SK-N-SH (cell line): Measurements from ENCODE around the gene AP1B1. TPM values are rescaled to one million over a fixed set of nuclear protein-coding genes. Genes with fewer than 3 reads are reported as not detected.

Experiments used
- CTCF ChIA-PET: fragments of 300-600, 350-600 bp; formaldehyde crosslinking; extraction: SDS; loops from one replicate; lab custom pipeline; 2021; lab: Yijun Ruan, JAX
- POLR2A ChIA-PET: fragments of 350-600 bp; sonication (Branson Sonifier 250); formaldehyde crosslinking; extraction: SDS; loops from one replicate; lab custom pipeline; 2020; ENCODE audit warnings: antibody characterized with exemption, inconsistent platforms; lab: Yijun Ruan, JAX
- DNase-seq: peaks from one replicate; pipeline ENCODE4 v3.0.0; 2012
- H2AFZ ChIP-seq: fragments of 200-600 bp; sonication (generic); 2 replicates; pipeline ENCODE4 v1.8.1; 2016; ENCODE audit warnings: antibody characterized with exemption, mild to moderate bottlenecking, low read depth
- H3F3A ChIP-seq: fragments of 200-600 bp; sonication (generic); replicated peaks from 2 replicates; pipeline ENCODE3; 2016; ENCODE audit warnings: antibody characterized with exemption, mild to moderate bottlenecking; ENCODE audit not compliant: insufficient read depth
- H3K27ac ChIP-seq, 2 experiments: fragments of 200-500 bp in 1 of 2; fragments of 200-600 bp in 1 of 2; sonication (Bioruptor generic) in 1 of 2; sonication (generic), shearing (Covaris generic) in 1 of 2; 2 replicates each; pipeline versions ENCODE4 v1.5.1 to v1.6.1; 2014 to 2016; ENCODE audit warnings: low read depth in 2 of 2, inconsistent platforms in 1 of 2, low read length in 1 of 2, mild to moderate bottlenecking in 1 of 2, mixed read lengths in 1 of 2
- H3K27me3 ChIP-seq: fragments of 200-600 bp; sonication (generic), shearing (Covaris generic); 2 replicates; pipeline ENCODE4 v1.6.1; 2016; ENCODE audit warnings: mixed run types; ENCODE audit not compliant: insufficient read depth
- H3K36me3 ChIP-seq, 2 experiments: fragments of 200-500 bp in 1 of 2; fragments of 200-600 bp in 1 of 2; sonication (Bioruptor generic) in 1 of 2; sonication (generic) in 1 of 2; replicated peaks in 1 of 2; 2 replicates each; pipeline versions ENCODE3 to v1.5.1; 2014 to 2016; ENCODE audit warnings: low read length in 1 of 2, mild to moderate bottlenecking in 1 of 2; ENCODE audit not compliant: insufficient read depth in 2 of 2, control insufficient read depth in 1 of 2
- H3K4me1 ChIP-seq, 2 experiments: fragments of 200-500 bp in 1 of 2; fragments of 200-600 bp in 1 of 2; sonication (Bioruptor generic) in 1 of 2; sonication (generic), shearing (Covaris generic) in 1 of 2; 2 replicates each; pipeline versions ENCODE4 v1.5.1 to v1.6.1; 2014 to 2016; ENCODE audit warnings: low read depth in 1 of 2, low read length in 1 of 2, mixed run types in 1 of 2; ENCODE audit not compliant: insufficient read depth in 2 of 2, control insufficient read depth in 1 of 2
- H3K4me2 ChIP-seq: fragments of 200-600 bp; sonication (generic), shearing (Covaris generic); 2 replicates; pipeline ENCODE4 v1.6.1; 2017; ENCODE audit warnings: mixed run types
- H3K4me3 ChIP-seq, 2 experiments: fragments of 200-500 bp in 1 of 2; fragments of 200-600 bp in 1 of 2; sonication (Bioruptor generic) in 1 of 2; sonication (generic), shearing (Covaris generic) in 1 of 2; 2 replicates each; pipeline versions ENCODE4 v1.5.1 to v1.8.1; 2014 to 2016; ENCODE audit warnings: low read depth in 2 of 2, inconsistent platforms in 1 of 2, low read length in 1 of 2, mild to moderate bottlenecking in 1 of 2, mixed read lengths in 1 of 2, moderate library complexity in 1 of 2
- H3K79me2 ChIP-seq: fragments of 200-600 bp; sonication (generic); 2 replicates; pipeline ENCODE4 v1.8.1; 2017; ENCODE audit warnings: mild to moderate bottlenecking; ENCODE audit not compliant: insufficient read depth
- H3K9ac ChIP-seq: fragments of 200-600 bp; sonication (generic); 2 replicates; pipeline ENCODE4 v1.6.1; 2017; ENCODE audit warnings: mixed run types
- H3K9me2 ChIP-seq: fragments of 200-600 bp; sonication (generic); 2 replicates; pipeline ENCODE4 v1.6.1; 2017; ENCODE audit warnings: mixed run types
- H3K9me3 ChIP-seq: fragments of 200-600 bp; sonication (generic); 2 replicates; pipeline ENCODE4 v1.6.1; 2017; ENCODE audit warnings: mixed run types, mild to moderate bottlenecking, moderate library complexity
- H4K20me1 ChIP-seq: fragments of 200-600 bp; sonication (generic); 2 replicates; pipeline ENCODE4 v1.6.1; 2017; ENCODE audit warnings: mild to moderate bottlenecking, mixed run types; ENCODE audit not compliant: insufficient read depth
- CHD2 ChIP-seq: fragments of 150-350 bp; IDR thresholded peaks from 2 replicates; pipeline ENCODE4 v1.6.1; 2018; ENCODE audit warnings: low read length; ENCODE audit not compliant: partially characterized antibody
- CTCF ChIP-seq: fragments of 200-600 bp; sonication (generic); IDR thresholded peaks from 2 replicates; pipeline ENCODE4 v1.6.1; 2017; ENCODE audit warnings: antibody characterized with exemption, mild to moderate bottlenecking, moderate library complexity
- ELF1 ChIP-seq: IDR thresholded peaks from 2 replicates; pipeline ENCODE4 v1.4.0; 2012
- EZH2phosphoT487 ChIP-seq: fragments of 200-600 bp; sonication (generic); IDR thresholded peaks from 2 replicates; pipeline ENCODE4 v1.6.1; 2017; ENCODE audit warnings: low read depth, mixed run types, mild to moderate bottlenecking, antibody characterized with exemption, moderate library complexity, borderline replicate concordance
- FOSL2 ChIP-seq: IDR thresholded peaks from 2 replicates; pipeline ENCODE4 v1.4.0; 2012; ENCODE audit warnings: low read depth, mild to moderate bottlenecking, moderate library complexity, borderline replicate concordance
- FOXJ3 ChIP-seq: sonication (generic); formaldehyde crosslinking; IDR thresholded peaks from 2 replicates; pipeline ENCODE4 v1.5.1; 2020; ENCODE audit warnings: mild to moderate bottlenecking, missing genetic modification reagents
- GABPA ChIP-seq: IDR thresholded peaks from 2 replicates; pipeline ENCODE4 v1.4.0; 2012; ENCODE audit warnings: low read depth, mild to moderate bottlenecking
- GATA2 ChIP-seq: sonication (generic); formaldehyde crosslinking; IDR thresholded peaks from 2 replicates; pipeline ENCODE4 v1.5.0; 2020; ENCODE audit warnings: mild to moderate bottlenecking, missing genetic modification reagents
- IRF3 ChIP-seq: fragments of 150-350 bp; IDR thresholded peaks from 2 replicates; pipeline ENCODE4 v1.6.1; 2016; ENCODE audit warnings: mild to moderate bottlenecking, low read depth, low read length
- JUND ChIP-seq: IDR thresholded peaks from 2 replicates; pipeline ENCODE4 v1.4.0; 2012
- MAX ChIP-seq: IDR thresholded peaks from 2 replicates; pipeline ENCODE4 v1.4.0; 2012; ENCODE audit warnings: low read depth
- MEF2A ChIP-seq: IDR thresholded peaks from 2 replicates; pipeline ENCODE4 v1.4.0; 2012; ENCODE audit warnings: low read depth, borderline replicate concordance
- MXI1 ChIP-seq: IDR thresholded peaks from 2 replicates; pipeline ENCODE4 v1.6.1; 2012; ENCODE audit warnings: mild to moderate bottlenecking, low read depth, low read length, improper control_type of control experiment
- RAD21 ChIP-seq: IDR thresholded peaks from 2 replicates; pipeline ENCODE4 v1.6.1; 2012; ENCODE audit warnings: mild to moderate bottlenecking, low read length
- REST ChIP-seq: IDR thresholded peaks from 2 replicates; pipeline ENCODE4 v1.6.1; 2012; ENCODE audit warnings: mild to moderate bottlenecking, low read depth, low read length, moderate library complexity
- RFX5 ChIP-seq: IDR thresholded peaks from 2 replicates; pipeline ENCODE4 v1.6.1; 2012; ENCODE audit warnings: mild to moderate bottlenecking, improper control_type of control experiment, low read length
- SIN3A ChIP-seq: IDR thresholded peaks from 2 replicates; pipeline ENCODE4 v1.6.1; 2012; ENCODE audit warnings: low read depth, mild to moderate bottlenecking, low read length, moderate library complexity, borderline replicate concordance
- SMC3 ChIP-seq: IDR thresholded peaks from 2 replicates; pipeline ENCODE4 v1.6.1; 2012; ENCODE audit warnings: low read depth, low read length, improper control_type of control experiment
- TCF12 ChIP-seq: IDR thresholded peaks from 2 replicates; pipeline ENCODE4 v1.4.0; 2012
- USF2 ChIP-seq: fragments of 150-350 bp; IDR thresholded peaks from 2 replicates; pipeline ENCODE4 v1.6.1; 2017; ENCODE audit warnings: antibody characterized with exemption, low read length, low read depth, borderline replicate concordance
- YY1 ChIP-seq: IDR thresholded peaks from 2 replicates; pipeline ENCODE4 v1.4.0; 2012; ENCODE audit warnings: low read depth, mild to moderate bottlenecking
- ZBTB33 ChIP-seq: IDR thresholded peaks from 2 replicates; pipeline ENCODE4 v1.4.0; 2012; ENCODE audit warnings: low read depth, borderline replicate concordance
- WGBS: methylation state at CpG from one replicate; pipeline ENCODE4 v1.1.6; 2017; ENCODE audit warnings: low lambda C conversion rate; 5-methylcytosine and 5-hydroxymethylcytosine counted together
- polyA plus RNA-seq, 3 experiments: library from polyadenylated mRNA; depleted of rRNA; stranded (reverse); fragments of >200 nt; gene quantifications; 2 replicates each; pipeline ENCODE4 v1.2.3, GENCODE V29; 2012

Gene AP1B1
- polyA plus RNA-seq, 1 of the 3 experiments (the other 2 are of a cell fraction) = 51.9 TPM

GRCh38 chr22:29310863-29311339 is 77.5 kb downstream of the AP1B1 start:
- peaks cover 18 to 37% of the 10 kb centered on the region in 2 experiments; a peak in 3 of 4 replicates for H3K4me1 ChIP-seq
- CTCF ChIA-PET = interaction anchor here (1.0 to 4.5 kb wide), 4 partner anchors 10 to 952 kb away, joined by 3 to 35 read pairs (median 4); no protein-coding TSS in a partner anchor
- TF ChIP-seq SIN3A = peak; percentile 87; the same call in 1 of the 2 replicates
- TF ChIP-seq CHD2 = no peak
- no peak for TF ChIP-seq GATA2 (CRISPR knock-in tag)
- TF ChIP-seq MEF2A = no peak
- TF ChIP-seq ZBTB33 = no peak
- TF ChIP-seq USF2 = no peak
- no peak for TF ChIP-seq YY1
- no peak for TF ChIP-seq CTCF
- peak; percentile 82; the same call in 1 of the 2 replicates for TF ChIP-seq FOSL2
- no peak for TF ChIP-seq MXI1
- TF ChIP-seq FOXJ3 = no peak
- no peak for TF ChIP-seq RAD21
- TF ChIP-seq EZH2phosphoT487 = no peak
- TF ChIP-seq JUND = peak; percentile 66; the same call in 1 of the 2 replicates
- TF ChIP-seq IRF3 = no peak
- TF ChIP-seq REST = no peak
- peak; percentile 43; the same call in 1 of the 2 replicates for TF ChIP-seq MAX
- peak; percentile 43; the same call in 1 of the 2 replicates for TF ChIP-seq TCF12
- no peak for TF ChIP-seq GABPA
- TF ChIP-seq SMC3 = no peak
- no peak for TF ChIP-seq ELF1
- no peak for TF ChIP-seq RFX5

More at GRCh38 chr22:29310863-29311339, 77.5 kb downstream of the AP1B1 start:
- no peaks in the 10 kb centered on the region for H3K9me2 ChIP-seq
- whole genome bisulfite sequencing = 53% methylated on average over 6 of the region's 18 CpGs
- peaks cover 14% of the 10 kb centered on the region for H3K27me3 ChIP-seq
- H3K4me2 ChIP-seq = peak overlapping the region; percentile 71; the same call in 1 of the 2 replicates
- H3F3A ChIP-seq = peaks cover 5% of the 10 kb centered on the region
- no peaks in the 10 kb centered on the region for H3K9me3 ChIP-seq
- H3K9ac ChIP-seq = peak overlapping the region; percentile 56; the same call in 1 of the 2 replicates
- no peak overlapping the region for H2AFZ ChIP-seq
- peaks cover 6 to 7% of the 10 kb centered on the region in 2 experiments for H3K36me3 ChIP-seq
- peaks cover 18% of the 10 kb centered on the region; the same call in 1 of the 2 replicates for H4K20me1 ChIP-seq
- DNase-seq = peak; percentile 86
- H3K79me2 ChIP-seq = peaks cover 30% of the 10 kb centered on the region
- peak overlapping the region in 1 of 2 experiments; percentile 88; a peak in 3 of 4 replicates for H3K27ac ChIP-seq
- no peak overlapping the region for H3K4me3 ChIP-seq
- POLR2A ChIA-PET = no interaction called here
